ENCODE results near the gene IGFBP2.

The IGFBP2 gene

GRCh38 chr2:216643986-216644659 is 10.9 kb downstream of the IGFBP2 start:
- DNase-seq = no peak

DNA sequence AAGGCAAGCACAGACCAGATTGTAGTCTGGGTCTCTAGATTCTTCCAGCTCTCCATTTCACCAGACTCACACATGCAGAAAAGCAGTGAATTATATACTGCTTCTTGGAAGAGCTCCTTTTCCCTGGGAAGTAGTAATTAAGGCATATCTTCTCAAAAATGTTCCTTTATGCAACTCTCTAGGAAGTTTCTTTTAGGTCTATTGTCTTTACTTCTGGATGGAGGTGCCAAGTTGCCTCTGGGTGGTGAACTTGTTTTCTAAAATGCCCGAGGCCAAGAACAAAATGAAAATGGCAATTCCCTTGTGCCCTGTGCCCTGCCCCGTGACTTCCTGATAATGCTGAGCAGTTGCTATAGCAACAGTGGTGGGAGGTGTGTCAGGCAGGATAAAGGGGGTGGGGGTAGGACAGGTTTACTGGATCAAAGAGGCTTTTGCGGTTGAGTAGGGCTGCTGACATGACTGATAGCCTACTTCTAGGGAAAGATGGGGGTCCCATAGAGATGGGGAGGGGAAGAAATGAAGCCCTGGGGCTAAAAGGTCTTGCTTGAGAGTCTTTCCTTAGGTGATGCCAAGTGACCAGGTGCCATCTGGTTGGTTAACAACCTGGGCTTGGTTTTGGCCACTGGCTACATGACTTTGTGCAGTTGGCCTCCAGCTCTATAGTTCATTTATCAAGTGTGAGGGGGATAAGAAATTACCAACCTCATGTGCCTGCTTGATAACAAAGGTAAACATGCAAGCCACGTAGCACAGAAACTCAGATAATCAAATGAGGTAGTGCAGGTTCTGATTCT is 11.8 kb downstream of the IGFBP2 start:
- no peak for DNase-seq

- no peak for DNase-seq
Measured at GRCh38 chr2:216645636-216645950, 12.4 kb downstream of the IGFBP2 start.

GRCh38 chr2:216646116-216646515 is 12.9 kb downstream of the IGFBP2 start:
- no peak for DNase-seq

DNA sequence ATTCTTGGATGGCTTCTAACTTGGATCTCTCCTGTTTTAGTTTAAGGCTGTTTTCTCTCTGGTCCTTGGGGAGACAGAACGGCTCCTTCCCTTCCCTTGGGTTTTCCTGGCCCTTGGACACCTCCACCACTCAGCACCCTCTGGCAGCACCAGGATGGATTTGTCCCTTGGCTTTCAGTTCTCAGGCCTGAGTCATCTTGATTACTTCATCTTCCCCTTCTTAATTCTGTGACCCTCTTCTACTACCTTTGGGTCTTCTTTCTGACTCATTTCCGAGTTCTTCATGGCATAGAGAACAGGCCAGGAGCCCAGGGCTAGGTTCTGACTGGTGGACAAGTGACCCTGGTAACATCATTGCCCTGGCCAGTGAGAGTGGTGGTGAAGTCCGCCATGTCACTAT is 14.9 kb downstream of the IGFBP2 start:
- DNase-seq = no peak

DNA sequence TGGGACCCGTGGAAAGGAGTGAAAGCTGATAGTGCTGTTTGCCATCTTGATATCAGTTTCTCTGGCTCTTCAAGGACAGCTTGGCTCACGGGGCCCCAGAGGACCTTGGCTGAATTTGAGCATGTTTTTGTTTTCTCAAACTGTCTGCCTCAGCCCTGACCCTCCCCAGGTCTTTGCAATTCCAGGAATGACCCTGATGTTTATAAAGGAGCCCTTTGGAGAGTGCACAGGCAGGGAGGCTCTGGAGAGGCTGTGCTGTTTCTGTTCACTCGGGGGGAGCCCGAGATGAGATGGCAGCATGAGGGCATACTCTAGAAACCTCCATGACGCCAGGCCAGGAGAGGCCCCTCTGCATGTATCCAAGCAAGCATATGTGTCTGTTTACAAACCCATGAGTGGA is 16.4 kb downstream of the IGFBP2 start:
- no peak for DNase-seq

DNA sequence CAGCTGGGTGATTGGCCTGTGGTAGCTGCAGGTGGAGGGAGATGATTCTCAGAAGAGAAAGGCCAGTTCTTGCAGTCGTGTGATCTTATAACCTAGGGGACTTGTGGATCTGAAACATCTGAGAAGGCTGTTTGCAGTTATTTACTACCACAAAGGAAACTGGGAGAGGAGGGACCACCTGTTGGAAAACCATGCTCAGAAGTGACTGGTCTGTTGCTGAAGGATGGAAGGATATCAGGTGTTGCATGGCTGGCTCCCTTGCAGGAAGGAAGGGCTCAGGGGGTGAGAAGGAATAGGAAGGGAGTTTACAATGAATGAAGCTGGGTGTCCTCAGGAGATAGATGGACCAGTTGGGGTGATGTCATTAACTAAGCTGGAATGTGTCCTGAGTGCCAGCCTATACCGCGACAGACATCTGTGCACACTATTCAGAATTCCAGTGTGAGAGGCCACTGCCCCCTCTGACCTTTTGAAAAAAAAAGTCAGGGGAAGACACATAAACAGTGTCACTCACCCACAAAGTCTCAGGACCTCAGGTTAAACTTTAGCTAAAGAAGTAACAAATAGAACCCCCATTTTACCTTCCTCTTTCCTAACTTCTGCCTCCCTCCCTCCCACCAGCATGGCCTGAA is 17.5 kb downstream of the IGFBP2 start:
- DNase-seq = no peak

- DNase-seq = no peak
Measured at GRCh38 chr2:216651351-216651881, 18.2 kb downstream of the IGFBP2 start.

DNA sequence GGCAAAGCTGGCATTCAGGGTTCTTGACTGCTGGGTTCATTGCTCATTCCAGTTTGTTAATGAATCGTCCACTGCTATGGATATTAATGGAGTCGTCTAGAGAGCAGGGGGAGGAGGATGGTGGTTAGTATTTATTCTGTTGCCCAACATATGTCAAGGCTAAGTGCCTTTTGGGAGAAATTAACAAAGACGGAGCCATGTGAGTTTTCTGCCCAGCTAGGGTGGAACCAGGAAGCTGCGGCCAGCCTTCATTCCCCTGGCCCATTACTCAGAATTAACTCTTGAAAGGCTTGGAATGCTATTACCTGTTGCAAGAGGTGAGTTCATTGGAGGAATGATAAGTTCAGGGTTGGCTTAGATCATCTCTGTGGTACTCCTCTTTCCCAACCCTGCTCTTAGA is 19.3 kb downstream of the IGFBP2 start:
- no peak for DNase-seq

- DNase-seq = no peak
Measured at GRCh38 chr2:216653093-216653799, 20.0 kb downstream of the IGFBP2 start.

DNA sequence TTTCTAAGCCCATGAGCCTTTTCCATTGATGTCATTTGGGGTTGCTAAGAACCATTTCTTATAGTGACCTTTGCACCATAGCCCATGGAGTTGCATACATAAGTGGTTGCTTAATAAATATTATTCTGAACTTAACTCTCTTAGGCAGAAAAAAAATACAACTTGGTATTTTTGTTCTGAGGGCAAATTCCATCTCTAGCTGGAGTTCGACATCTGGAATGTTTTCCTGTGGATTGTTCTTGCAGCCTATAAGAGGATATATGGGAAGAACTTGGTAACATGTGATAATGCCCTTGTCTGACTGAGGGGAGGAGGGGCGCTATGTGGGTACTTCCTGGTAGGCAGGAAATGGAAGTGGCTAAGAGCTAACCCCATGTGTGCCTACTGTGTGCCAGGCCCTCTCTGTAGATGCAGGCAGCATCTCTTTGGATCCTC is 20.7 kb downstream of the IGFBP2 start:
- DNase-seq = no peak

DNA sequence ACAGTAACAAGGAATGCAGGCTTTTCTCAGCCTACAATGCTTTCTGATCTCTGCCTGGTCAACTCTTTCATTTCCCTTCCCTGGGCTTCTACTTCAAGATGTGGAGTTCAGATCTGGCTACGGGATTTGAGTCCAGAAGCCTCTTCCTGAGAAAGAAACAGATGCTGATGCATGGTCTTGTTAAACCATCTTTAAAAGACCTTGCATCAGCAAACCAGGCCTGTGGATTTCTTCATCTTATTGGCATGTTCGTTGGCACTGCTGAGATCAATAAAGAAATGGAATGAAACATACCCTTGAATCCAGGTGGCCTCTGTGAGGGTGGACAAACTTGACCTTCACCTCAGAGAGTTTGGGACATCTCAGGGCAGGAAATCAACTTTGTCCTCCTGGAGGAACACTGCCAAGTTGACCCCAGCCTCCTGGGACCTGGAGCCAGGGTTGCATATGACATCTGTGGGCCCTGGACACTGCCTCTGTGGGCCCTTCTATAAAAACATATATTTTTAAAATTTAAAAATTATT is 21.4 kb downstream of the IGFBP2 start:
- DNase-seq = no peak

DNA sequence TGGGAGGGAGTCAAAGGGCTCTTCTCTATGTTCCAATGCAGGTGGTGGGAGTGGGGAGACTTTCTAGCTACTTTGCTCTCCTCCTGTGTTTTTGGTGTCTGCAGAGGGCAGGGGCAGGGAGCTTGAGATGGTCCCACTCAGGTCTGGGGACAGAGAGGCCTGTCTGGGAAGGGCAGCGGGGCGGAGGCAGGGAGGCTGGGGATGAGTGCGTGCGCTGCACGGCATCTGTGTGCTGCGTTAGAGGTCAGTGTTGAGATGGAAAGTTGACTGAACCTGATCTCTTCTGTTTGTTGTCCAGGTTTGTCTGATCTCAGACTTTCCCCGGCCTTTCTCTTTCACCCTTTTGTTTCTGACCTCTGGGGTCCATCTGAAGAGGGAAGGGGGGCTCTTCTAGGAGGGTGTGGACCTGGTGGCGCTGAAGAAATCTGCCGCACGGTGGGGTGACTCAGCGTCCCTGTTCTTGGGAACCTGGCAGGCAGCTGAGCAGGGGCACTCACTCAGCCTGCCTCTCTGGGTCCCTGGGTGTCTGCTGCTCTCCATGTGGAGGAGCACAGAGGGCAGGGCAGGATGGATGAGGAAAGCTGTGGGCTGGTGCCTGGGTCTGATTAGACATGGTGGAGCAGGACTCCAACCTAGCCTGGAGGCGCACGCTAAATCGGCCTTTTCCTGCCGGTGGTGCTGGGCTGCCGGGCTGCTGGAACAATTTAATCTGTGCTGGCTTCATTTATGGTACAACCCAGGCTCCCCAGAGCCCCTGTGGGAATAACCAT is 24.1 kb downstream of the IGFBP2 start:
- peak; percentile 63 for DNase-seq

DNA sequence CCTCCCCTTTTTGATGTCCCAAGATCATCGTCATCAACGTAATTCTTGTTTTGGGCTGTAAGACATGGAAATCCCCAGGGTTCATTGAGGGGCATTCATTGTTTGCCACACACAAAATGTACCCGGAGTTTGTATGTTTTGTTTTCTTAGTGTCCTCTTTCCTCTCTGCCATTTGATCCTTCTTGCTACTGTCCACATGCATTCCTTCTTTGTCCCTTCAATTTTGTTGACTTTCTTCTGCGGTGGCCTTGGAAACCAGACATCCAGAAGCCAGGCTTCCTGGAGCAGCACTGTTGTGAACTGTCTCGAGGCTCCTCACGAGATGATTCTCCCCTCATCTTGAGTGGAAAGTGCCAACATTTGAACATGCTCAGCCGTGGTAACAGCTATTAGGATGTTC is 24.8 kb downstream of the IGFBP2 start:
- DNase-seq = no peak

DNA sequence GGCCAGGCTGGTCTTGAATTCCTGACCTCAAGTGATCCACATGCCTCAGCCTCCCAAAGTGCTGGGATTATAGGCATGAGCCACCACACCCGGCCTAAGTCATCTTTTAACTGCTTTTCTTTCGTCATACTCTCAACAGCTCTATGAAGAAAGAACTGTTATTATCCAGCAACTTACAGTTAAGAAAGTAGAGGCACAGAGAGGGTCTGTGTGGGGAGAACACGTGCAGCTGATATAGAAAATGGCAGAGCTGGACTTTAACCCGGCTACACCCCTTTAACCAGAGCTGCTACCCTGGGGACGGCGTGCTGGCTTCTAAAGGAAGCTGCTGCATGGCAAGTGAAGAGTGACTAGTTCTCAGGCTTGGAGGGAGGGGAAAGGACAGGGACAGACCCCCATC is 25.5 kb downstream of the IGFBP2 start:
- DNase-seq = no peak

DNA sequence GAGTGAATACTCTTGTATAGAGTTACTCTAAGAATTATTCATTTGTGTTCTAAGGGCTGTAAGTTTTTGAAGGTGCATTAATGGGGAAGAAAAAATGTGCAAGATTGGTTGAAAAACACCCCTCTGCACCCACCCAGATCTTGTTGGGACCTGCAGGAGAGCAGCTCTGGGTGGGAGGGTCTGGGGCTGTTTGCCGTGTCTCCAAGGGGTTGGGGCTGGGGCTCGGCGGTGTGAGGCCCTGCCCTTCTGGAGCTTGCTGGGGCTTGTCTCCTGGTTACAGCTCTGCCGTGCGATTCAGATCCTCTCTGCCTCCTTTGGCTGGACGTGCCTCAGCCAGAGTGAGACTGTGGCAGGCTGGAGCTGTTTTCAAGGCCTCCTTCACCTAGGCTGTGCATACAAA is 26.1 kb downstream of the IGFBP2 start:
- DNase-seq = peak; percentile 35

DNA sequence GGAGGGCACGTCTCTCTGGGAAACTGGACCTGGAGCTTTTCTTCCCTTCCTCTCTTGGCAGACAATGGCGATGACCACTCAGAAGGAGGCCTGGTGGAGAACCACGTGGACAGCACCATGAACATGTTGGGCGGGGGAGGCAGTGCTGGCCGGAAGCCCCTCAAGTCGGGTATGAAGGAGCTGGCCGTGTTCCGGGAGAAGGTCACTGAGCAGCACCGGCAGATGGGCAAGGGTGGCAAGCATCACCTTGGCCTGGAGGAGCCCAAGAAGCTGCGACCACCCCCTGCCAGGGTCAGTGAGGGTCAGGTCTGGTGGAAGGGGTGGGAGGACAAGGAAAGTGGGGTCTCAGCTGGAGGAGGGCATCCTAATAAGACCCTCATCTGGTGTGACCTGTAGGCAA is 27.3 kb downstream of the IGFBP2 start:
- DNase-seq = peak; percentile 40

GRCh38 chr2:216661051-216661450 is 27.8 kb downstream of the IGFBP2 start:
- DNase-seq = no peak

- DNase-seq = no peak
Measured at GRCh38 chr2:216661639-216662375, 28.6 kb downstream of the IGFBP2 start.

DNA sequence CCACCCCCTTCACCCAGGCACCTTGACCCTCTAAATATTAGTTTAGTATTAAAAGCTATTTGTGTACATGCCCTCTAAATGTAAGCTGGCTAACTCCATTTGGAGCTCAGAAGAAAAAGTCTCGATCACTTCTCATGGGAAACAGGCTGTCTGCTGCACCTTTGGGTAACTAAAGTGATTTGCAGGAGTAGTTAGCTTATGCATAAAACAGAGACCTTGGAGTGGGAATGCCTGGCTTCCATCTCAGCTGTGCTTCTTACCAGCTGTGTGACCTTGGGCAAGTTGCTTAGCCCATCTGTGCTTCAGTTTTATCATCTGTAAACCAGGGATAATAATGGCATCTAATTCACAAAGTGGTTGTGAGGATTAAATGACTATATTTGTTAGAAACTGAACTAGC is 29.9 kb downstream of the IGFBP2 start:
- no peak for DNase-seq

GRCh38 chr2:216663846-216664245 is 30.6 kb downstream of the IGFBP2 start:
- no peak for DNase-seq
